Endothelial cell (in vitro differentiated cells): ENCODE results near the gene DNMBP. TPM values are rescaled to one million over a fixed set of nuclear protein-coding genes. Genes with fewer than 3 reads are reported as not detected.
A peak's percentile ranks its signal among the peaks of the same experiment; 100 is the strongest.
"Not testable (repeated sequence)": the region's sequence is repeated elsewhere in the genome, so short reads cannot be mapped to it uniquely, and the experiment has no call there.

Source experiments
- DNase-seq: peaks from one replicate; pipeline ENCODE4 v3.0.0; 2021; ENCODE audit warnings: low spot score
- H3K27ac Mint-ChIP-seq: one replicate; pipeline ENCODE4 v1.8.0; 2021; ENCODE audit warnings: mixed read lengths, inconsistent platforms; ENCODE audit not compliant: unreplicated experiment
- H3K27me3 Mint-ChIP-seq: one replicate; pipeline ENCODE4 v1.8.0; 2021; ENCODE audit warnings: mild to moderate bottlenecking, moderate library complexity, mixed read lengths, inconsistent platforms; ENCODE audit not compliant: unreplicated experiment
- H3K36me3 Mint-ChIP-seq: one replicate; pipeline ENCODE4 v1.8.0; 2021; ENCODE audit warnings: mild to moderate bottlenecking, low read depth, mixed read lengths, inconsistent platforms; ENCODE audit not compliant: unreplicated experiment
- H3K4me1 Mint-ChIP-seq: one replicate; pipeline ENCODE4 v1.8.0; 2021; ENCODE audit warnings: mild to moderate bottlenecking, mixed read lengths, inconsistent platforms; ENCODE audit not compliant: unreplicated experiment
- H3K4me3 Mint-ChIP-seq: one replicate; pipeline ENCODE4 v1.8.0; 2021; ENCODE audit warnings: mild to moderate bottlenecking, mixed read lengths, inconsistent platforms; ENCODE audit not compliant: unreplicated experiment
- H3K9me3 Mint-ChIP-seq: one replicate; pipeline ENCODE4 v1.8.0; 2021; ENCODE audit warnings: mixed read lengths, inconsistent platforms; ENCODE audit not compliant: unreplicated experiment
- total RNA-seq: library from RNA; stranded (reverse); fragmentation: NEBNext Ultra II Directional; extraction: Animal tissue kit (Norgen Biotek cat#: 25700); gene quantifications from one replicate; pipeline ENCODE4 v1.2.1, GENCODE V29; 2021; ENCODE audit not compliant: unreplicated experiment
- TF ChIP-seq, protein P1 (sequence below): fragments of 200-600 bp; sonication (generic); IDR thresholded peaks from one replicate; pipeline ENCODE4 v1.5.0; 2021; ENCODE audit warnings: antibody characterized with exemption; ENCODE audit not compliant: unreplicated experiment

The DNMBP gene
- total RNA-seq, 1 donor from 2014 or later: 21.8 TPM

DNA sequence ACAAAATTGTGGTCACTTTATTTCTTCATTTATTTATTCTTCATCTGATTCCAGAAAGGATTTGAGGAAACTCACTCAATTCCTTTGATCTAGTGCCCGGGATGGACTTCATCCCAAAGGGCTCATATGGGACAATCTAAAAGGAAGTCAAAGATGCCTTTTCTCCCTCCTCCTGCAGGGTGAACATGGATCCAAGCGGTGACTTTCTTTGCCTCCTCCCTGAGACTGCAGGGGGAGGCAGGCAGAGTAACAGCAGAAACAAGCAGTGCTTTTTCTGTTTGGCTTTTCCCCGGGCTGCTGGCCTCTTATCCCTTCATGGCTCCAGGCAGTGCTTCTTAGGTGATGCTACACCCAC is 10.0 kb upstream of the DNMBP start:
- TF ChIP-seq, protein P1, sequence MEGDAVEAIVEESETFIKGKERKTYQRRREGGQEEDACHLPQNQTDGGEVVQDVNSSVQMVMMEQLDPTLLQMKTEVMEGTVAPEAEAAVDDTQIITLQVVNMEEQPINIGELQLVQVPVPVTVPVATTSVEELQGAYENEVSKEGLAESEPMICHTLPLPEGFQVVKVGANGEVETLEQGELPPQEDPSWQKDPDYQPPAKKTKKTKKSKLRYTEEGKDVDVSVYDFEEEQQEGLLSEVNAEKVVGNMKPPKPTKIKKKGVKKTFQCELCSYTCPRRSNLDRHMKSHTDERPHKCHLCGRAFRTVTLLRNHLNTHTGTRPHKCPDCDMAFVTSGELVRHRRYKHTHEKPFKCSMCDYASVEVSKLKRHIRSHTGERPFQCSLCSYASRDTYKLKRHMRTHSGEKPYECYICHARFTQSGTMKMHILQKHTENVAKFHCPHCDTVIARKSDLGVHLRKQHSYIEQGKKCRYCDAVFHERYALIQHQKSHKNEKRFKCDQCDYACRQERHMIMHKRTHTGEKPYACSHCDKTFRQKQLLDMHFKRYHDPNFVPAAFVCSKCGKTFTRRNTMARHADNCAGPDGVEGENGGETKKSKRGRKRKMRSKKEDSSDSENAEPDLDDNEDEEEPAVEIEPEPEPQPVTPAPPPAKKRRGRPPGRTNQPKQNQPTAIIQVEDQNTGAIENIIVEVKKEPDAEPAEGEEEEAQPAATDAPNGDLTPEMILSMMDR: no peak
- no peak overlapping the region for H3K27ac Mint-ChIP-seq
- H3K4me3 Mint-ChIP-seq: no peak overlapping the region
- H3K27me3 Mint-ChIP-seq: peaks cover 3% of the 10 kb centered on the region
- H3K36me3 Mint-ChIP-seq: no peaks in the 10 kb centered on the region
- DNase-seq: no peak
- no peaks in the 10 kb centered on the region for H3K9me3 Mint-ChIP-seq
- no peaks in the 10 kb centered on the region for H3K4me1 Mint-ChIP-seq

DNA sequence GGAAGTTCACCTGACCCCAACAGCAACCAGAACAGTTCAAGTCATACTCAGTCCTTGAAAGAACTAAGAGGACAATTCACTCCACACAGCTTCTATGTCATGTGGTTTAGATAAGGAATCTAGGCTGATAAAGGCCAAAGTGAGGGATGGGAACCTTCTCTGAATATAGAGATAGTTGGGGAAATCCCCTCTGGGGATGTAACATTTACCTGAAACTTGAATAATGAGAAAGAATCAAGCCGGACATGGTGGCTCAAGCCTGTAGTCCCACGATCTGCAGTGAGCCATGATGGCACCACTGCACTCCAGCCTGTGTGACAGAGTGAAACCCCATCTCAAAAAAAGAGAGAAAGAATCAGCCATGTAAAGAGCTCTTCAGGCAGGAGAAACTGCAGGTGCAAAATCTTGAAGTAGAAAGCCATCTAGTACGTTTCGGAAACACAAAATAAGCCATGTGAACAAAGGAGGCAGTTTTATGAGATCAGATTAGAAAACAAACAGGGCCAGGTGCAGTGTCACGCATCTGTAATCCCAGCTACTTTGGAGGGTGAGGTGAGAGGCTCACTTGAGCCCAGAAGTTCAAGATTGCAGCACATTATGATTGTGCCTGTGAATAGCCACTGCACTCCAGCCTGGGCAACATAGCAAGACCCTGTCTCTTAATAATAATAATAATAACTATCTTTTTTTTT is 4.5 kb upstream of the DNMBP start:
- DNase-seq: no peak
- TF ChIP-seq, protein P1: no peak
- no peaks in the 10 kb centered on the region for H3K9me3 Mint-ChIP-seq
- peaks cover 9% of the 10 kb centered on the region for H3K27me3 Mint-ChIP-seq
- H3K27ac Mint-ChIP-seq: no peak overlapping the region
- H3K36me3 Mint-ChIP-seq: peaks cover 3% of the 10 kb centered on the region
- peaks cover 7% of the 10 kb centered on the region for H3K4me1 Mint-ChIP-seq
- H3K4me3 Mint-ChIP-seq: no peak overlapping the region

DNA sequence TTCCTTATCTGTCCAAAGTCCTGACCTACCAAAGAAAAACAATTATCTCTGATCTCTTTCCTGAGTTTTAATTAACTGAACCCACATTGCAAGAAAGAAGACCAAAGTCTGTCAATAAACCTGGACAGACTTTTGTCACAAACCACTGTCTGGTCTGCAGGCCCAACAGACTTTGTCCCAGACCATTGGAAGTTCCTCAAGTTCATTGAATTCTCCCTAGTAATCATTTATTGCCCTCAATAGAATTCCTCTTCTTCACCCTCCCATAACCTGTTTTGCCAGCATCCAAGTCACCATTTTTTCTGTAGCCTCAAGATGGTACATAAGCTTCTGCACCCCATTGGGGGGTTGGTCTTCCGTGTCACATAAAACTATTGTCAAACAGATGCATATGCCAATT is 3.9 kb upstream of the DNMBP start:
- Mint-ChIP-seq H3K36me3 (peaks cover 3% of the 10 kb centered on the region), H3K27ac (no peak overlapping the region), H3K27me3 (peaks cover 9% of the 10 kb centered on the region), H3K4me3 (no peak overlapping the region), H3K4me1 (peaks cover 13% of the 10 kb centered on the region), H3K9me3 (no peaks in the 10 kb centered on the region)
- DNase-seq: no peak
- TF ChIP-seq, protein P1: no peak

DNA sequence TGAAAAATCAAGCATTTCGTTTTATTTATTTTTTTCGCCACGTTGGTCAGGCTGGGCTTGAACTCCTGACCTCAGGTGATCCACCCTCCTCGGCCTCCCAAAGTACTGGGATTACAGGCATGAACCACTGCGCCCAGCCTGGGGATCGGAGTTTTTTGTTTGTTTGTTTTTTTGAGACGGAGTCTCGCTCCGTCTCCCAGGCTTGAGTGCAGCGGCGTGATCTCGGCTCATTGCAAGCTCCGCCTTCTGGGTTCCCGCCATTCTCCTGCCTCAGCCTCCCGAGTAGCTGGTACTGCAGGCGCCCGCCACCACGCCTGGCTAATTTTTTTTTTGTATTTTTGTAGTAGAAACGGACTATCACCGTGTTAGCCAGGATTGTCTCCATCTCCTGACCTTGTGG is 2.2 kb upstream of the DNMBP start:
- Mint-ChIP-seq H3K27me3 (peaks cover 11% of the 10 kb centered on the region), H3K4me1 (peaks cover 28% of the 10 kb centered on the region)
- not testable (repeated sequence) for H3K4me3 Mint-ChIP-seq, DNase-seq, H3K27ac Mint-ChIP-seq, H3K9me3 Mint-ChIP-seq, H3K36me3 Mint-ChIP-seq

DNA sequence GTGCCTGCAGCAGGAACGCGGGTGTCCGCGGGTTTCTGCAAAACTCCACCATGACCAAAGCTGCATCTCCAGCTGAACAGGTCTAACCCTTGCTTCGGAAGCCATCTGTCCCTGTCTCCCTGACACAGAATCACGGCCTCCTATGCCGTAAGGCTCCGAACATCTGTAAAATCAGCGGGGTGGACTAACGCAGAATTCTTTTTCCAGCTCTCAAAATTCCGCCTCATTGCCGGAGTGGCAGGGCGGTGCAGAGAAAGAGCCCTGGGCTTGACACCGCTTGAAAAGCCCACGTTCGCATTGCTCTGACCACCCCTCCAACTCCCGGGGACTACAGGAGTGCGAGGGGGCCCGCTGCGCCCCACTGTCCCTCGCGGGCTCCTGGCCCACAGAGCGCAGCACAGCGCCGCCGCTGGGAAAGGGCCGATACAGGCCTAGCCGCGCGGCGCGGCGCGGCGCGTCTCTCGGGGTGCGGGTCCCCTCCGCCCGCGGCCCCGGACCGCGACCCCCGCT is 409 bp downstream of the DNMBP start:
- peaks cover 44% of the 10 kb centered on the region for H3K4me1 Mint-ChIP-seq

More for the DNA sequence above, 409 bp downstream of the DNMBP start:
- Mint-ChIP-seq H3K27ac (no peak overlapping the region), H3K4me3 (peak overlapping the region; percentile 92), H3K9me3 (no peaks in the 10 kb centered on the region), H3K36me3 (peaks cover 3% of the 10 kb centered on the region), H3K27me3 (peaks cover 11% of the 10 kb centered on the region)
- peak; percentile 9 for DNase-seq
- TF ChIP-seq, protein P1: no peak
